ENCODE measurements around the gene AAR2.
A peak's percentile ranks its signal among the peaks of the same experiment; 100 is the strongest.

Gene AAR2

GRCh38 chr20:36207602-36208001 lies 28.7 kb upstream of the AAR2 start:
- TF ChIP-seq CTCF (IDR thresholded peaks at IDR 0.05; ENCODE audit: low read depth, low read length) = no peak
- no peak overlapping the region for H3K4me3 ChIP-seq (ENCODE audit: low read depth, low read length)
- no peak for DNase-seq (ENCODE audit: low read depth, low spot score)
- in situ Hi-C loops (cut with HindIII; ENCODE audit: low sequenced_read_pairs) = no loop called here

- TF ChIP-seq CTCF (IDR thresholded peaks at IDR 0.05; ENCODE audit: low read depth, low read length) = no peak
- no peak for DNase-seq (ENCODE audit: low read depth, low spot score)
- in situ Hi-C loops (cut with HindIII; ENCODE audit: low sequenced_read_pairs) = no loop called here
- no peak overlapping the region for H3K4me3 ChIP-seq (ENCODE audit: low read depth, low read length)
Observed at GRCh38 chr20:36208257-36208656, 28.0 kb upstream of the AAR2 start.

- DNase-seq (ENCODE audit: low read depth, low spot score) = no peak
- peak; percentile 10 for TF ChIP-seq CTCF (IDR thresholded peaks at IDR 0.05; ENCODE audit: low read depth, low read length)
- in situ Hi-C loops (cut with HindIII; ENCODE audit: low sequenced_read_pairs) = no loop called here
- H3K4me3 ChIP-seq (ENCODE audit: low read depth, low read length) = no peak overlapping the region
Observed at GRCh38 chr20:36210436-36211021, 25.7 kb upstream of the AAR2 start.

- in situ Hi-C loops (cut with HindIII; ENCODE audit: low sequenced_read_pairs) = no loop called here
Observed at GRCh38 chr20:36213362-36213761, 22.9 kb upstream of the AAR2 start.

GRCh38 chr20:36214684-36215256 lies 21.5 kb upstream of the AAR2 start:
- peak; percentile 76 for TF ChIP-seq CTCF (IDR thresholded peaks at IDR 0.05; ENCODE audit: low read depth, low read length)
- H3K4me3 ChIP-seq (ENCODE audit: low read depth, low read length) = no peak overlapping the region
- in situ Hi-C loops (cut with HindIII; ENCODE audit: low sequenced_read_pairs) = no loop called here
- DNase-seq (ENCODE audit: low read depth, low spot score) = peak; percentile 25

More at GRCh38 chr20:36213362-36213761, 22.9 kb upstream of the AAR2 start:
- no peak for DNase-seq (ENCODE audit: low read depth, low spot score)
- no peak for TF ChIP-seq CTCF (IDR thresholded peaks at IDR 0.05; ENCODE audit: low read depth, low read length)
- no peak overlapping the region for H3K4me3 ChIP-seq (ENCODE audit: low read depth, low read length)

GRCh38 chr20:36215778-36216177 lies 20.5 kb upstream of the AAR2 start:
- DNase-seq (ENCODE audit: low read depth, low spot score) = no peak
- in situ Hi-C loops (cut with HindIII; ENCODE audit: low sequenced_read_pairs) = no loop called here
- TF ChIP-seq CTCF (IDR thresholded peaks at IDR 0.05; ENCODE audit: low read depth, low read length) = no peak
- H3K4me3 ChIP-seq (ENCODE audit: low read depth, low read length) = no peak overlapping the region

Data from astrocyte of the spinal cord (primary cell).